IMR-90 (cell line): ENCODE data around the gene SPTY2D1. TPM values are rescaled to one million over a fixed set of nuclear protein-coding genes. Genes with fewer than 3 reads are reported as not detected.
A peak's percentile ranks its signal among the peaks of the same experiment; 100 is the strongest.
"Not testable (repeated sequence)": the region's sequence is repeated elsewhere in the genome, so short reads cannot be mapped to it uniquely, and the experiment has no call there.

Experiments
- ATAC-seq: fragments of 200-7000 bp; cut with Tn5 transposase; 2 replicates; pipeline ENCODE4 v1.9.1; 2020; ENCODE audit warnings: low read depth, mild to moderate bottlenecking, moderate library complexity
- BruUV-seq: library from RNA; stranded (reverse); fragments of 400-500 nt; replicated peaks from 2 replicates; lab custom pipeline; 2021; lab: Mats Ljungman, UMichigan
- CTCF ChIA-PET: fragments of 300-600 bp; formaldehyde crosslinking; extraction: SDS; loops from one replicate; lab custom pipeline; 2021; ENCODE audit warnings: antibody characterized with exemption; lab: Yijun Ruan, JAX
- POLR2A ChIA-PET: fragments of 300-600 bp; sonication (Branson Sonifier 250); formaldehyde crosslinking; loops from one replicate; lab custom pipeline; 2022; ENCODE audit warnings: antibody characterized with exemption; ENCODE audit not compliant: unreplicated experiment; lab: Charles Lee
- DNase-seq: peaks from one replicate; pipeline ENCODE4 v3.0.0; 2013
- H2AFZ ChIP-seq: replicated peaks from 2 replicates; pipeline ENCODE3; 2013; ENCODE audit warnings: low read length, mild to moderate bottlenecking; ENCODE audit not compliant: poor library complexity
- H2AK5ac ChIP-seq: 2 replicates; pipeline ENCODE4 v1.6.1; 2013; ENCODE audit warnings: low read depth, low read length, inconsistent platforms
- H2AK9ac ChIP-seq: replicated peaks from 2 replicates; pipeline ENCODE3; 2013; ENCODE audit warnings: mild to moderate bottlenecking, low read depth, low read length, moderate library complexity; ENCODE audit not compliant: poor library complexity
- H2BK120ac ChIP-seq: 2 replicates; pipeline ENCODE4 v1.6.1; 2013; ENCODE audit warnings: low read depth, low read length, inconsistent platforms
- H2BK15ac ChIP-seq: 3 replicates; pipeline ENCODE4 v1.6.1; 2013; ENCODE audit warnings: low read depth, low read length, inconsistent platforms
- H2BK20ac ChIP-seq: 2 replicates; pipeline ENCODE4 v1.6.1; 2013; ENCODE audit warnings: low read depth, mild to moderate bottlenecking, inconsistent platforms, low read length, moderate library complexity
- H2BK5ac ChIP-seq: 2 replicates; pipeline ENCODE4 v1.6.1; 2013; ENCODE audit warnings: mild to moderate bottlenecking, low read depth, low read length, inconsistent platforms; ENCODE audit not compliant: poor library complexity, severe bottlenecking
- H3K14ac ChIP-seq: replicated peaks from 2 replicates; pipeline ENCODE4 v1.6.1; 2013; ENCODE audit warnings: low read depth, low read length, inconsistent platforms
- H3K18ac ChIP-seq: 2 replicates; pipeline ENCODE4 v1.6.1; 2013; ENCODE audit warnings: low read depth, low read length, control low read depth
- H3K23ac ChIP-seq: 2 replicates; pipeline ENCODE4 v1.6.1; 2013; ENCODE audit warnings: low read depth, low read length, inconsistent platforms
- H3K27ac ChIP-seq: 2 replicates; pipeline ENCODE4 v1.5.1; 2013; ENCODE audit warnings: mild to moderate bottlenecking, control low read depth, low read length; ENCODE audit not compliant: insufficient read depth
- H3K27me3 ChIP-seq: 2 replicates; pipeline ENCODE4 v1.6.1; 2013; ENCODE audit warnings: low read length; ENCODE audit not compliant: control insufficient read depth, insufficient read depth
- H3K36me3 ChIP-seq: 2 replicates; pipeline ENCODE4 v1.6.1; 2013; ENCODE audit warnings: low read length, mixed read lengths; ENCODE audit not compliant: control insufficient read depth, insufficient read depth
- H3K4ac ChIP-seq: 2 replicates; pipeline ENCODE4 v1.6.1; 2013; ENCODE audit warnings: low read depth, low read length, inconsistent platforms
- H3K4me1 ChIP-seq: 2 replicates; pipeline ENCODE4 v1.6.1; 2013; ENCODE audit warnings: low read length, mixed read lengths; ENCODE audit not compliant: control insufficient read depth, insufficient read depth
- H3K4me2 ChIP-seq: 2 replicates; pipeline ENCODE4 v1.6.1; 2013; ENCODE audit warnings: low read depth, mild to moderate bottlenecking, control low read depth, low read length, moderate library complexity
- H3K4me3 ChIP-seq: 2 replicates; pipeline ENCODE4 v1.5.1; 2013; ENCODE audit warnings: low read depth, mild to moderate bottlenecking, control low read depth, low read length, moderate library complexity; ENCODE audit not compliant: insufficient read depth
- H3K56ac ChIP-seq: 2 replicates; pipeline ENCODE4 v1.6.1; 2013; ENCODE audit warnings: low read length, inconsistent platforms; ENCODE audit not compliant: insufficient read depth; ENCODE audit errors: extremely low read depth
- H3K79me1 ChIP-seq, 2 experiments: 2 replicates each; pipeline ENCODE4 v1.6.1; 2013; ENCODE audit warnings: low read length in 2 of 2, inconsistent platforms in 1 of 2, low read depth in 1 of 2
- H3K9ac ChIP-seq: 2 replicates; pipeline ENCODE4 v1.6.1; 2013; ENCODE audit warnings: low read depth, low read length, control low read depth
- H3K9me1 ChIP-seq: 2 replicates; pipeline ENCODE4 v1.6.1; 2013; ENCODE audit warnings: low read length, inconsistent platforms; ENCODE audit not compliant: insufficient read depth
- H3K9me3 ChIP-seq: 2 replicates; pipeline ENCODE4 v1.6.1; 2013; ENCODE audit warnings: low read length; ENCODE audit not compliant: control insufficient read depth, insufficient read depth
- H4K20me1 ChIP-seq: 2 replicates; pipeline ENCODE4 v1.6.1; 2013; ENCODE audit warnings: low read length, inconsistent platforms; ENCODE audit not compliant: insufficient read depth
- H4K5ac ChIP-seq: 2 replicates; pipeline ENCODE4 v1.6.1; 2013; ENCODE audit warnings: mild to moderate bottlenecking, low read depth, low read length, control low read depth
- H4K8ac ChIP-seq, 2 experiments: 2 replicates each; pipeline ENCODE4 v1.6.1; 2013; ENCODE audit warnings: low read depth in 2 of 2, low read length in 2 of 2, control low read depth in 1 of 2, inconsistent platforms in 1 of 2
- H4K91ac ChIP-seq: 2 replicates; pipeline ENCODE4 v1.6.1; 2013; ENCODE audit warnings: low read depth, low read length, inconsistent platforms; ENCODE audit not compliant: insufficient read depth
- POLR2A ChIP-seq: IDR thresholded peaks from 2 replicates; pipeline ENCODE4 v1.6.1; 2012; ENCODE audit warnings: mild to moderate bottlenecking, low read depth, low read length
- USF2 ChIP-seq: fragments of 150-350 bp; IDR thresholded peaks from 2 replicates; pipeline ENCODE4 v1.6.1; 2017; ENCODE audit warnings: mild to moderate bottlenecking, antibody characterized with exemption, low read length, low read depth
- WGBS, 2 experiments: methylation state at CpG; one replicate each; pipeline versions ENCODE4 v1.1.5 to v1.1.7; 2013; ENCODE audit warnings: missing lambda C conversion rate in 2 of 2; ENCODE audit not compliant: insufficient read length in 1 of 2; ENCODE audit errors: extremely low coverage in 2 of 2; 5-methylcytosine and 5-hydroxymethylcytosine counted together
- dilution Hi-C: fragments of 300-500 bp; cut with HindIII; formaldehyde crosslinking; loops from one replicate; pipeline ENCODE4 v1.14.3; 2018; ENCODE audit warnings: low sequenced_read_pairs; ENCODE audit not compliant: unreplicated experiment
- in situ Hi-C: fragments of 300-500 bp; cut with MboI; formaldehyde crosslinking; loops from 3 replicates; pipeline ENCODE4 v1.14.3; 2019; ENCODE audit warnings: low sequenced_read_pairs, inconsistent platforms, mixed read lengths
- intact Hi-C: fragments of 100-400 bp; cut with micrococcal nuclease; formaldehyde crosslinking; loops from 2 replicates; pipeline ENCODE4 v1.10.0; 2022
- polyA plus RNA-seq, 3 experiments: library from polyadenylated mRNA; depleted of rRNA; stranded (reverse); fragments of >200 nt; gene quantifications; 2 replicates each; pipeline ENCODE4 v1.2.3, GENCODE V29; 2012; ENCODE audit warnings: low replicate concordance in 1 of 3
- total RNA-seq: library from RNA; depleted of rRNA; stranded (reverse); fragments of >200 nt; gene quantifications from 2 replicates; pipeline ENCODE4 v1.2.3, GENCODE V29; 2012

SPTY2D1 gene
- total and polyA plus RNA-seq, 2 of the 4 experiments (the other 2 are of a cell fraction), result 10.3 to 36.6 TPM

GRCh38 chr11:18594999-18595749 is 39.0 kb downstream of the SPTY2D1 start (continued):
- TF ChIP-seq USF2 (peak; percentile 63; the same call in 1 of the 2 replicates), POLR2A (no peak)

DNA sequence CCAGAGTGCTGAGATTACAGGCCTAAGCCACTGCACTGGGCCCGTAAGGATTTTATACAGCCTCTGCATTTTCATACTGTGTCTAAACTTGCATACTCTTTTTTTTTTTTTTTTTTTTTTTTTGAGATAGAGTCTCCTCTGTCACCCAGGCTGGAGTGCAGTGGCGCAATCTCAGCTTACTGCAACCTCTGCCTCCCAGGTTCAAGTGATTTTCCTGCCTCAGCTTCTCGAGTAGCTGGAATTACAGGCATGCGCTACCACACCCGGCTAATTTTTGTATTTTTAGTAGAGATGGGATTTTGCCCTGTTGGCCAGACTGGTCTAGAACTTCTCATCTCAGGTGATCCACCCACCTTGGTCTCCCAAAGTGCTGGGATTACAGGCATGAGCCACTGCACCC is 40.1 kb downstream of the SPTY2D1 start:
- H2AFZ ChIP-seq, BruUV-seq, H2BK5ac ChIP-seq, DNase-seq, H3K4me1 ChIP-seq, CTCF ChIA-PET, H3K27me3 ChIP-seq, H4K91ac ChIP-seq, intact Hi-C loops, H3K4ac ChIP-seq, H2AK9ac ChIP-seq, H3K4me3 ChIP-seq, H2BK15ac ChIP-seq, H2AK5ac ChIP-seq, H3K36me3 ChIP-seq, H3K4me2 ChIP-seq, dilution Hi-C loops, POLR2A ChIA-PET, H2BK20ac ChIP-seq, H3K27ac ChIP-seq, H4K20me1 ChIP-seq, H3K23ac ChIP-seq, H3K56ac ChIP-seq, H4K5ac ChIP-seq, H3K9me3 ChIP-seq, in situ Hi-C loops, H3K18ac ChIP-seq, H3K9ac ChIP-seq, H3K14ac ChIP-seq, H4K8ac ChIP-seq, ATAC-seq, H2BK120ac ChIP-seq: not testable (repeated sequence)
- H3K79me1 ChIP-seq, result peaks cover 37 to 46% of the 10 kb centered on the region in 2 experiments
- no CpG with 5 or more reads among the region's 5 CpGs for WGBS, 2 experiments
- H3K9me1 ChIP-seq, result peaks cover 13% of the 10 kb centered on the region
